BJ (cell line): Measurements from ENCODE around the gene OBSCN. TPM values are rescaled to one million over a fixed set of nuclear protein-coding genes. Genes with fewer than 3 reads are reported as not detected.

ENCODE experiments used
- CTCF ChIA-PET: fragments of 350-600 bp; formaldehyde crosslinking; extraction: SDS; loops from one replicate; lab custom pipeline; 2021; ENCODE audit warnings: antibody characterized with exemption, inconsistent platforms; lab: Yijun Ruan, JAX
- POLR2A ChIA-PET: fragments of 300-600 bp; sonication (Branson Sonifier 250); formaldehyde crosslinking; extraction: SDS; loops from one replicate; lab custom pipeline; 2021; ENCODE audit warnings: antibody characterized with exemption; lab: Charles Lee
- DNase-seq: peaks from one replicate; pipeline ENCODE4 v3.0.0-alpha.2; 2011; ENCODE audit warnings: low read depth
- H3K27me3 ChIP-seq: 2 replicates; pipeline ENCODE4 v1.6.0; 2011; ENCODE audit warnings: low read length; ENCODE audit not compliant: control insufficient read depth, insufficient read depth
- H3K36me3 ChIP-seq: 2 replicates; pipeline ENCODE4 v1.5.1; 2011; ENCODE audit warnings: low read length; ENCODE audit not compliant: control insufficient read depth, insufficient read depth
- H3K4me3 ChIP-seq: 2 replicates; pipeline ENCODE4 v1.5.1; 2011; ENCODE audit warnings: low read depth, mild to moderate bottlenecking, control low read depth, low read length
- polyA plus RNA-seq: library from polyadenylated mRNA; depleted of rRNA; stranded (reverse); fragments of >200 nt; gene quantifications from 2 replicates; pipeline ENCODE4 v1.2.3, GENCODE V29; 2011
- TF ChIP-seq, protein P1 (sequence below): IDR thresholded peaks from 2 replicates; pipeline ENCODE4 v1.5.1; 2011; ENCODE audit warnings: low read depth, mild to moderate bottlenecking, control low read depth, inconsistent platforms, low read length, moderate library complexity; ENCODE audit not compliant: insufficient read depth

Gene OBSCN
- polyA plus RNA-seq, 1 experiment = 2.9 TPM

DNA sequence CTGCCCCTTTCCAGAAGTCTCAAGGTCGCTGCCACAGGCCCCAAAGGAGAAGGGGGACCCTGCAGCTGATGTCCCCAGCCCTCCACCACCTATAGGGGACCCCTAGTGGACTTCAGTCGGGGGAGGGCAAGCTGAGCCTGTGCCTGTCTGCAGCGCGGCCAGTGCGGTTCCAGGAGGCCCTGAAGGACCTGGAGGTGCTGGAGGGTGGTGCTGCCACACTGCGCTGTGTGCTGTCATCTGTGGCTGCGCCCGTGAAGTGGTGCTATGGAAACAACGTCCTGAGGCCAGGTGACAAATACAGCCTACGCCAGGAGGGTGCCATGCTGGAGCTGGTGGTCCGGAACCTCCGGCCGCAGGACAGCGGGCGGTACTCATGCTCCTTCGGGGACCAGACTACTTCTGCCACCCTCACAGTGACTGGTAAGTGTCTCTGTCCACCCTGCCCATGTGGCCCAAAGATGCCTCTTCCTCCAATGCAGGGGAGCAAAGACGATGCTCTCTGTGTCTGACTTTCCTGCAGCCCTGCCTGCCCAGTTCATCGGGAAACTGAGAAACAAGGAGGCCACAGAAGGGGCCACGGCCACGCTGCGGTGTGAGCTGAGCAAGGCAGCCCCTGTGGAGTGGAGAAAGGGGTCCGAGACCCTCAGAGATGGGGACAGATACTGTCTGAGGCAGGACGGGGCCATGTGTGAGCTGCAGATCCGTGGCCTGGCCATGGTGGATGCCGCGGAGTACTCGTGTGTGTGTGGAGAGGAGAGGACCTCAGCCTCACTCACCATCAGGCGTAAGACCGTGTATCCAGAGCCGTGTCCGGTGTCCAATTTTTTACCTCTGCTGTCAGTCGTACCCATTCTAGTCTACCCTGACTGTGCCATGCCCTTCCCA lies 79.9 kb downstream of the OBSCN start:
- DNase-seq = no peak
- TF ChIP-seq, protein P1, sequence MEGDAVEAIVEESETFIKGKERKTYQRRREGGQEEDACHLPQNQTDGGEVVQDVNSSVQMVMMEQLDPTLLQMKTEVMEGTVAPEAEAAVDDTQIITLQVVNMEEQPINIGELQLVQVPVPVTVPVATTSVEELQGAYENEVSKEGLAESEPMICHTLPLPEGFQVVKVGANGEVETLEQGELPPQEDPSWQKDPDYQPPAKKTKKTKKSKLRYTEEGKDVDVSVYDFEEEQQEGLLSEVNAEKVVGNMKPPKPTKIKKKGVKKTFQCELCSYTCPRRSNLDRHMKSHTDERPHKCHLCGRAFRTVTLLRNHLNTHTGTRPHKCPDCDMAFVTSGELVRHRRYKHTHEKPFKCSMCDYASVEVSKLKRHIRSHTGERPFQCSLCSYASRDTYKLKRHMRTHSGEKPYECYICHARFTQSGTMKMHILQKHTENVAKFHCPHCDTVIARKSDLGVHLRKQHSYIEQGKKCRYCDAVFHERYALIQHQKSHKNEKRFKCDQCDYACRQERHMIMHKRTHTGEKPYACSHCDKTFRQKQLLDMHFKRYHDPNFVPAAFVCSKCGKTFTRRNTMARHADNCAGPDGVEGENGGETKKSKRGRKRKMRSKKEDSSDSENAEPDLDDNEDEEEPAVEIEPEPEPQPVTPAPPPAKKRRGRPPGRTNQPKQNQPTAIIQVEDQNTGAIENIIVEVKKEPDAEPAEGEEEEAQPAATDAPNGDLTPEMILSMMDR = no peak
- H3K36me3 ChIP-seq = peaks cover 3% of the 10 kb centered on the region
- ChIA-PET POLR2A (no interaction called here), CTCF (interaction anchor here (0.6 kb wide), 1 partner anchor 8 kb away, joined by 4 read pairs; no protein-coding TSS in a partner anchor)
- H3K4me3 ChIP-seq = no peak overlapping the region
- no peaks in the 10 kb centered on the region for H3K27me3 ChIP-seq

DNA sequence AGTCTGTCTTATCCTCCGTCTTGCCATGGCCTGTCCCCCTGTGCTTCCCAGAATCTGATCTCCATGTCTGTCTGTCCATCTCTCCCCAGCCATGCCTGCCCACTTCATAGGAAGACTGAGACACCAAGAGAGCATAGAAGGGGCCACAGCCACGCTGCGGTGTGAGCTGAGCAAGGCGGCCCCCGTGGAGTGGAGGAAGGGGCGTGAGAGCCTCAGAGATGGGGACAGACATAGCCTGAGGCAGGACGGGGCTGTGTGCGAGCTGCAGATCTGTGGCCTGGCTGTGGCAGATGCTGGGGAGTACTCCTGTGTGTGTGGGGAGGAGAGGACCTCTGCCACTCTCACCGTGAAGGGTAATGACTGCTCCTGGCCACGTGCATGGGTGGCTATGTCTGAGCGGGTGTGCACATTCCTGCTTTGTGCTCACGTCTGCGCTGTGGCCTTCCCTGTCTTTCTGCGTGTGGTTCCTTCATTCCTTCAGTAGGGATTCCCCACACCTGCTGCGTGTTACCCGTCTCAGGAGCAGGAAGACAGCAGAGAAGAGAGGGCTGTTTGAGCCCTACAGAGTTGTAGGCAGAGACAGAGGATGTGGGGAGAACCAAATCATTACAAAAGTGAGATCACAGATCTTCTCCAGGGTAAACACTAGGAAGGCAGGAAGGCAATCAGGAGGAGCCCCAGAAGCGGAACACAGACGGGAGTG lies 80.8 kb downstream of the OBSCN start:
- Histone ChIP-seq H3K4me3 (no peak overlapping the region), H3K36me3 (peaks cover 2% of the 10 kb centered on the region; the same call in 1 of the 2 replicates), H3K27me3 (no peaks in the 10 kb centered on the region)
- CTCF ChIA-PET = no interaction called here
- DNase-seq = no peak
- POLR2A ChIA-PET = no interaction called here
- TF ChIP-seq, protein P1 = no peak

DNA sequence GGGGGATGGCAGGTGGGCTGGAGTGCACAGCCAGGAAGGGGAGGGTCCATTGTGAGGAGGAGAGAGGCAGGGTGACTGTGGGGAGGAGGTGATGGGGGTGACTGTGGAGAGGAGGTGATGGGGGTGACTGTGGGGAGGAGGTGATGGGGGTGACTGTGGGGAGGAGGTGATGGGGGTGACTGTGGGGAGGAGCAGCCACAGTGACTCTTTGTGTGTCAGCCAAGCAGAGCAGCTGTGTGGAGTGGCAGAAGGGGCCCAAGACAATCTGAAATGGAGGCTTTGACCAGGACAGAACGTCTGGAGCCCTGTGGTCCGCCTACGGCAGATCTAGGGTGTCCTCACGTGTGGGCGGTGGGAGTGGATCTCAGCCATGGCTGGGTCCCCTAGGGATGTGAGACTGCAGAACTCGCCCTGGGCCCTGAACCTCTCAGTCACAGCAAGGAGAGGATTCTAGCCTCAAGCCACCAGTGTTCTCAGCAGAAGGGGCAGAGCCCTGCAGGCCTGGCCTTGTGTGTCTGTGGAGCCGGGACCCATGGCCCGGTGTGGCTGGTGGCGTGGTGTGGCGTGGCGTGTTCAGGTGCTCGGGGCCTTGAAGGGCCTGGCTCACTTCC lies 81.5 kb downstream of the OBSCN start:
- TF ChIP-seq, protein P1 = no peak
- 0 out of 2 replicates have a peak, but pooled peaks cover 1% of the 10 kb centered on the region for H3K36me3 ChIP-seq
- no peak for DNase-seq
- CTCF ChIA-PET = no interaction called here
- no peaks in the 10 kb centered on the region for H3K27me3 ChIP-seq
- POLR2A ChIA-PET = no interaction called here
- H3K4me3 ChIP-seq = no peak overlapping the region

DNA sequence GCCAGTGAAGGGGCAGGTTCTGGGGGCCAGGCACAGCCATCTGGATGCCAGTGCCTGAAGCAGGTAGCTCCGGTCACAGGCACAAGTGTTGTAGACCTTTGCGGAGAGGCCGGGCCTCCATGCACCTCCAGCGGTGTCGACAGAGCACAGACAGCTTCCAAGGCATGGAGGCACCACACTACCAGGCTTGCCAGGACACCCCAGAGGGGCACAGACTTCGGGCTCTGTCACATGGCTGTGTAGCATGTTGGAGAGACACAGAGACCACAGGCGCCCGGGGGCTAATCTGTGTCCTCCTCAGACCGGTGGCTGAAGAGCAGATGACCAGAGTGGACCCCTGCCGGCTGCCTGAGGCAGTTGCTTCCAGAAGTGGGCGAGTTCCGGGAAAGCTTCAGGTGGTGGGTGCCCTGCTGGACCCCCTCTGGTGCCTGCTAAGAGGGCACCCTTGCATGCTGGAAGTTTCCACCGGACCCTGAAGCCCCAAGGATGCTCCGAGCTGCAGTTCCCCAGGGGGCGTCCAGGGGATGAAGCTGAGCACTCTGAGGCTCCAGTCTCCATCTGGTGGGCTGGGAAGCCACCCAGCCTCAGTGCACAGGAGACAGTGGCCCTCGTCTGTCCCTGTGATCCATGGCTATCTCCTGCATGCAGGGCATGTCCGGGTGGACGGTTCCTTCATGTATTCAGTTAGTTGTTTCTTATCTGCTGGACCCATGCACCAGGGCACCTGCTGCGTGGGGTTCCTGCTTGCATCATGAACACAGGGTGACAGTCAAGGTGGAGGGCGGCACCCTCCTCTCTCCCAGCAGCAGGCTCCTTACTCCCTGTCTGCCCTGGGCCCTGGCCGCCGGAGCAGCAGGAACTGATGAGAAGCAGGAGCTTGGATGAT lies 82.4 kb downstream of the OBSCN start:
- DNase-seq = no peak
- ChIA-PET CTCF (no interaction called here), POLR2A (no interaction called here)
- Histone ChIP-seq H3K4me3 (no peak overlapping the region), H3K27me3 (no peaks in the 10 kb centered on the region), H3K36me3 (no peaks in the 10 kb centered on the region)
- TF ChIP-seq, protein P1 = no peak
